HG03342 (cell line): ENCODE measurements around the gene RFX7.

Experiments
- ATAC-seq: cut with Tn5 transposase; IDR thresholded peaks from one replicate; pipeline ENCODE4 v1.9.1; 2021; ENCODE audit warnings: mild to moderate bottlenecking, moderate library complexity; ENCODE audit not compliant: unreplicated experiment

Gene RFX7

GRCh38 chr15:56148064-56148463 lies 95.6 kb downstream of the RFX7 start:
- no peak for ATAC-seq

DNA sequence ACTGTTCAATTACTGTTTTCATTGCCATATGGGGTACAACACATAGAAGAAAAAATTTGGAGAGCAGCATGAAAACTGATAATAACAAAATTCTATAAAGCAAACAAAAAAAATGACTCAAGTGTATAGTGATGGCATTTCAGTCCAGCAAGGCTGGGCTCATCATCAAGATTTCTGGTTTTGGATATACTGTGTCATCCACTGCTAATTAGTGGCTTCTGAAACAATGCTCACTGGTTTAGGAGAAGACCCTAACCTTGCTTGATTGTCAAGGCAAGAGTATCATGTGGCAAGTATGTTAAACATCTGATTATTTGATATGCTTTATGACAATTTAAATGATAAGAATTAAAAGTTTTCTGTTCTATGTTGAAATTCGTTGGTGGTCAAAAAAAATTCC lies 96.9 kb downstream of the RFX7 start:
- ATAC-seq = no peak

GRCh38 chr15:56128081-56128480 lies 115.6 kb downstream of the RFX7 start:
- no peak for ATAC-seq

GRCh38 chr15:56126409-56126808 lies 117.3 kb downstream of the RFX7 start:
- no peak for ATAC-seq

DNA sequence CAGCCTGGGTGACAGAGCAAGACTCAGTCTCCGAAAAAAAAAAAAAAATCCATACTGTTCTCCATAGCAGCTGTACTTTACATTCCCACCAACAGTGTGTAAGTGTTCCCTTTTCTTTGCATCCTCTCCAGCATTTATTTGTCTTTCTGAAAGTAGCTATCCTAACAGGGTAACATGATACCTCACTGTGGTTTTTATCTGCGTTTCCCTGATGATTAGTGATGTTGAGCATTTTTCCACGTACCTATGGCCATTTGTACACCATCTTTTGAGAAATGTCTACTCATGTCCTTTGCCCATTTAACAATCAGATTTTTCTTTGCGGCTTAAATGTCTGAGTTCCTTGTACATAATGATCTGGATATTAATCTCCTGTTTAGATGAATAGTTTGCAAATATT lies 119.3 kb downstream of the RFX7 start:
- no peak for ATAC-seq

DNA sequence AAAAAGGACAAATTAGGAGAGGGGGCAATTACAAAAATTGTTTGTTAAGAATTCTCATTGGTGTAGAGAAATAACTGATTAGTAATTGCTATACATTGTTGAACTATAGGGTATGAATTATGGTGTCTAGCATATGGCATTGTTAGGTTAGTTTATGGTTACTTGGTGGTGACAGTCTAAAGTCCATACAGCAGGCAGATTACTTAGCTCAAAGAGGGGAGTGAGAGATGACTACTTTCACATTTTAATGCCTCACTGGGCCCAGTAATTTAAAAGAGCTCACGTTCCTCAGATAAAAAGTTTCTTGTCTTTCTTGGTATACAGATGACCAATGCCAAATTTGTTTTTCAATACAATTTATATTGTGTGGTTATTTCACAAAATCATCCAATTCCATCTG lies 137.8 kb downstream of the RFX7 start:
- ATAC-seq = no peak

- ATAC-seq = no peak
Measured at GRCh38 chr15:56102441-56102840, 141.2 kb downstream of the RFX7 start.

DNA sequence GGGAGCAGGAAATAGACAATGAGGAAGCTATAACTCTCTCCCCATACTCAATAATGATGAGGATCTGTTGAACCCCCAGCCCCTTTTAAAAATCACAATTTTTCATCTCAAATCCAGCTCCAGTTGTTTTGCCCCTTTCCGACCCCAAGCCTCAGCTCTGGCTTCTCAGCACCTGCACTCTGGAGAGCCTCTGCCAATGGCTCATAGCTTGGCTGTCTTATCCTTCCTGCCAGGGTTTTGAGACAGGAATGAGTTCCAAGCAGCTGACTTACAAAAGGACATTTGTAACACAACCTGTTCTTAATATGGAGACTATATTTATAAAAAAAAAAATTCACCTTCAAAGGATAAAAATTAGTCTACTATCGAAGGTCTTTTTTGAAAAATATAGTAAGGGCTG lies 144.4 kb downstream of the RFX7 start:
- no peak for ATAC-seq

DNA sequence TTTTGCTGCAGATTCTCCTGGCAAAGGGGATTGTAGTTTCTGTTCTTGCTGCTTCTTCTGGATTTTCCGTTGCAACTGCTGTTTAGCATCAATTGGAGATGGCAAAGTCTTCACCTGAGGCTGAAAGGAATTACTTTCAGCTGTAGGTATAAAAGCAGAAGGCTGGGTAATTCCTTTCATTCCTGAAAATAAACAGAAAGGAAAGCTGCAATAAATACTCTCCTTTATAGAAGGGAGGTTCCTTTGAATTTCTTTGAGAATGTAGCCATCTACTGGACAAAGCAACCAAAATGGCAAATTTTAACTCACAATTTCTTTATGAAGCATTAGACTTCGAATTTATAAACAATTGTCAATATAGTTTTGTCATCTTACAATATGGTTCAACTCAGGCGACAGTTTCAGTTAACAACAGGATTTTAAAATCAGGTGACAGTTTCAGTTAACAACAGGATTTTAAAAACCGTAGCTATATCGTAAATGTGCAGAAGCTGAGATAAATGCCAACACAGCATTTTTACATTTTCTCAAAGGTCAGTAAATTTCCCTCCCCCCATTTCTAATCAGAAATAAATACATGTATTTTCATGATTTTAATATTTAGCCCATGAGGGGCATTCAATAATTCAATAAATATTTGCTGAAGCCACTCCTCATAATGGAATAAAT lies 145.3 kb downstream of the RFX7 start:
- no peak for ATAC-seq

DNA sequence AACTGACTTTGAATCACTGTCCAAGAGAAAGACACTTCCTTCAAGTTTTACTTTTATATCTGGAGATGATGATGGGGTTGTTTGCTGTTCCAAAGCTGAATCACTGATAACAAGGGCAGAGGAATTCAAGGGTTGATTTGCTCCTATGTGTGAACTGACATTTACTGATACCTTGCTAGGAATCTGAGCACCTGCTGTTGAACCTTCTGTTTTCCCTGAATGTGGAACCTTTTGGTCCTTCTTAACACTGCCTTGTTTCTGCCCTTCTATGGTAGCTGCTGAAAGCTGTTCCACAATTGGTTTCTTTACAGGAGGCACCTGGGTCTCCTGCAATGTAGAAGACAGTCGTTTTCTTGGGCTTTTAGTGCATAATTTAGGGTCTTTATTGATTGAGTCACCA lies 148.3 kb downstream of the RFX7 start:
- no peak for ATAC-seq

- no peak for ATAC-seq
Measured at GRCh38 chr15:56094171-56094570, 149.5 kb downstream of the RFX7 start.

DNA sequence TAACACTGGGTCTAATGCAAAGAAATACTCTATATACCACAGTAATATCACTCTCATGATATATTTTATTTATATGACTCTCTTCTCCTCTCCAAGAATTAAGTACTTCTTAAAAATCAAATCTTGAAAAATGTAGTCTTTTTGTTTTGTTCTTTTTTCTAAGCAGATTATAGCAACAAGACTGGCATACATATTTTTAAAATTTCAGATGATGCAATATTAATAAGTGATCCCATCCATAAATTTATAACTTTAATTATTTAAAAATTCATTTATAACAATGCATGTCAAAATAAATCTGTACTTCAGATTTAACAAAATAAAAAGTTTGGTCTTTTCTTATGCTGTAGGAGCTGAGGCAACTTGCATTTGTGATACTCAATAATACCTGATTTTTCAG lies 155.3 kb downstream of the RFX7 start:
- ATAC-seq = no peak

DNA sequence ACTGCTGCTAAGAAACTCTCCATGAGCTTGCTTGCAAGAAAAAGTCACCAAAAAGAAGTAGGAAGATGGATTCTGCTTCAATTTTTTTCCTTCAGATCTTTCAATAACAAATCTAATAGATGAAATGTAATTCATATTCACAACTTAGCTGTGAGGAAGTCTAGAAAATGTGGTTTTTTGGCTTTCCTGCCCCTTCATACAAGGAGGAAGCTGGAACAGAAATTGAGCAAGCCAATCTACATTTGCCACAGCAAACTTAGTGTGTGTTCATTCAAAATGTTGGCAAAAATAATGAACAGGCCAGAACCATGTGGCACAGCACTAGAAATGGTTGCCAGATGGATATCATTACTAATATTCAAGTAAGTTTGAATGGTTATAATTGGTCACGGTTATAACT lies 157.1 kb downstream of the RFX7 start:
- no peak for ATAC-seq

DNA sequence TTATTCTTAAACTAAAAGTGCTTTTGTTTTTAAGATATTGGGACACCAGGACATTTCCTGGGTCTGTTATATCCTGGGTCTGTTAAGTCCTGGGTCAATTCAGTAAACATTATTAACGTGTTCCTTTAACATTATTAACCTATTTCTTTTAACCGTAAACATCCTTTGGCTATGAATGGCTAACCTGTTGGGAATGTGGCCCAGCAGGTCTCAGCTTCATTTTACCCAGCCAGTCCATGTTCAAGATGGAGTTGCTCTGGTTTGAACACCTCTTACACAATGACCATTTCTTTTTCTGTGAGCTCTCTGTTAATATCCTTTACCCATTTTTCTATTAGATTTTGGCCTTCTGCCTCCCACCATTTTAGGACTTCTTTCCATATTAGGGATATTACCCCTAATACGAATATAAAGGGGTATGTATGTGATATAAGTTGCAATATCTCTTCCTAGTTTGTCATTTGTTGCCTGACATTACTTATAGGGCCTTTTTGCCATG lies 161.4 kb downstream of the RFX7 start:
- ATAC-seq = no peak

- no peak for ATAC-seq
Measured at GRCh38 chr15:56077081-56077480, 166.6 kb downstream of the RFX7 start.

GRCh38 chr15:56076640-56077039 lies 167.0 kb downstream of the RFX7 start:
- ATAC-seq = no peak

- ATAC-seq = no peak
Measured at GRCh38 chr15:56074481-56075265, 169.0 kb downstream of the RFX7 start.

GRCh38 chr15:56064152-56064551 lies 179.5 kb downstream of the RFX7 start:
- no peak for ATAC-seq

DNA sequence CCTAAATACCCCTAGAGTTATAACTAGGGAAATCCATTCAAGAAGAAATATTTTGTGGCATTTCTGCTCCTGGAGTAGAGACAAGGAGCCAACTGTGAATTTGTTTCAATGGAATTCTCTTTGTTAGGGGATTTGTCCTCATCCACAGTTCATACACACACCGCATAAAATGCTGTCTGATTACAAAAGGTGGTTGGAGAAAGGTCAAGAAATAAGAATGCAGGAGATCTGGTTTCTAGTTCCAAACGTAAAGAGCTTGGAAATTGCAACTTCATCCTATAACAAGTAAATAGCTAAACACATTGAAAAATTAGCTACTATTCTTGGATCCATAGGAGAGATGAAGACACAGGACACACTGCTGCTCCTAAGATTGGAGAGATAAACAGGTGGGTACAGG lies 184.0 kb downstream of the RFX7 start:
- ATAC-seq = no peak

- ATAC-seq = no peak
Measured at GRCh38 chr15:56058986-56059385, 184.7 kb downstream of the RFX7 start.

GRCh38 chr15:56056626-56057025 lies 187.1 kb downstream of the RFX7 start:
- ATAC-seq = no peak

GRCh38 chr15:56053046-56053400 lies 190.7 kb downstream of the RFX7 start:
- ATAC-seq = no peak
